SK-N-SH (cell line): Measurements from ENCODE around the gene RPL28. TPM values are rescaled to one million over a fixed set of nuclear protein-coding genes. Genes with fewer than 3 reads are reported as not detected.

Source experiments
- CTCF ChIA-PET: fragments of 300-600, 350-600 bp; formaldehyde crosslinking; extraction: SDS; loops from one replicate; lab custom pipeline; 2021; lab: Yijun Ruan, JAX
- POLR2A ChIA-PET: fragments of 350-600 bp; sonication (Branson Sonifier 250); formaldehyde crosslinking; extraction: SDS; loops from one replicate; lab custom pipeline; 2020; ENCODE audit warnings: antibody characterized with exemption, inconsistent platforms; lab: Yijun Ruan, JAX
- DNase-seq: peaks from one replicate; pipeline ENCODE4 v3.0.0; 2012
- H2AFZ ChIP-seq: fragments of 200-600 bp; sonication (generic); 2 replicates; pipeline ENCODE4 v1.8.1; 2016; ENCODE audit warnings: antibody characterized with exemption, mild to moderate bottlenecking, low read depth
- H3F3A ChIP-seq: fragments of 200-600 bp; sonication (generic); replicated peaks from 2 replicates; pipeline ENCODE3; 2016; ENCODE audit warnings: antibody characterized with exemption, mild to moderate bottlenecking; ENCODE audit not compliant: insufficient read depth
- H3K27ac ChIP-seq, 2 experiments: fragments of 200-500 bp in 1 of 2; fragments of 200-600 bp in 1 of 2; sonication (Bioruptor generic) in 1 of 2; sonication (generic), shearing (Covaris generic) in 1 of 2; 2 replicates each; pipeline versions ENCODE4 v1.5.1 to v1.6.1; 2014 to 2016; ENCODE audit warnings: low read depth in 2 of 2, inconsistent platforms in 1 of 2, low read length in 1 of 2, mild to moderate bottlenecking in 1 of 2, mixed read lengths in 1 of 2
- H3K27me3 ChIP-seq: fragments of 200-600 bp; sonication (generic), shearing (Covaris generic); 2 replicates; pipeline ENCODE4 v1.6.1; 2016; ENCODE audit warnings: mixed run types; ENCODE audit not compliant: insufficient read depth
- H3K36me3 ChIP-seq, 2 experiments: fragments of 200-500 bp in 1 of 2; fragments of 200-600 bp in 1 of 2; sonication (Bioruptor generic) in 1 of 2; sonication (generic) in 1 of 2; replicated peaks in 1 of 2; 2 replicates each; pipeline versions ENCODE3 to v1.5.1; 2014 to 2016; ENCODE audit warnings: low read length in 1 of 2, mild to moderate bottlenecking in 1 of 2; ENCODE audit not compliant: insufficient read depth in 2 of 2, control insufficient read depth in 1 of 2
- H3K4me1 ChIP-seq, 2 experiments: fragments of 200-500 bp in 1 of 2; fragments of 200-600 bp in 1 of 2; sonication (Bioruptor generic) in 1 of 2; sonication (generic), shearing (Covaris generic) in 1 of 2; 2 replicates each; pipeline versions ENCODE4 v1.5.1 to v1.6.1; 2014 to 2016; ENCODE audit warnings: low read depth in 1 of 2, low read length in 1 of 2, mixed run types in 1 of 2; ENCODE audit not compliant: insufficient read depth in 2 of 2, control insufficient read depth in 1 of 2
- H3K4me2 ChIP-seq: fragments of 200-600 bp; sonication (generic), shearing (Covaris generic); 2 replicates; pipeline ENCODE4 v1.6.1; 2017; ENCODE audit warnings: mixed run types
- H3K4me3 ChIP-seq, 2 experiments: fragments of 200-500 bp in 1 of 2; fragments of 200-600 bp in 1 of 2; sonication (Bioruptor generic) in 1 of 2; sonication (generic), shearing (Covaris generic) in 1 of 2; 2 replicates each; pipeline versions ENCODE4 v1.5.1 to v1.8.1; 2014 to 2016; ENCODE audit warnings: low read depth in 2 of 2, inconsistent platforms in 1 of 2, low read length in 1 of 2, mild to moderate bottlenecking in 1 of 2, mixed read lengths in 1 of 2, moderate library complexity in 1 of 2
- H3K79me2 ChIP-seq: fragments of 200-600 bp; sonication (generic); 2 replicates; pipeline ENCODE4 v1.8.1; 2017; ENCODE audit warnings: mild to moderate bottlenecking; ENCODE audit not compliant: insufficient read depth
- H3K9ac ChIP-seq: fragments of 200-600 bp; sonication (generic); 2 replicates; pipeline ENCODE4 v1.6.1; 2017; ENCODE audit warnings: mixed run types
- H3K9me2 ChIP-seq: fragments of 200-600 bp; sonication (generic); 2 replicates; pipeline ENCODE4 v1.6.1; 2017; ENCODE audit warnings: mixed run types
- H3K9me3 ChIP-seq: fragments of 200-600 bp; sonication (generic); 2 replicates; pipeline ENCODE4 v1.6.1; 2017; ENCODE audit warnings: mixed run types, mild to moderate bottlenecking, moderate library complexity
- H4K20me1 ChIP-seq: fragments of 200-600 bp; sonication (generic); 2 replicates; pipeline ENCODE4 v1.6.1; 2017; ENCODE audit warnings: mild to moderate bottlenecking, mixed run types; ENCODE audit not compliant: insufficient read depth
- CHD2 ChIP-seq: fragments of 150-350 bp; IDR thresholded peaks from 2 replicates; pipeline ENCODE4 v1.6.1; 2018; ENCODE audit warnings: low read length; ENCODE audit not compliant: partially characterized antibody
- EP300 ChIP-seq, 2 experiments: IDR thresholded peaks; 2 replicates each; pipeline versions ENCODE4 v1.4.0 to v1.6.1; 2012; ENCODE audit warnings: borderline replicate concordance in 1 of 2, low read depth in 1 of 2, low read length in 1 of 2
- EZH2phosphoT487 ChIP-seq: fragments of 200-600 bp; sonication (generic); IDR thresholded peaks from 2 replicates; pipeline ENCODE4 v1.6.1; 2017; ENCODE audit warnings: low read depth, mixed run types, mild to moderate bottlenecking, antibody characterized with exemption, moderate library complexity, borderline replicate concordance
- FOXJ3 ChIP-seq: sonication (generic); formaldehyde crosslinking; IDR thresholded peaks from 2 replicates; pipeline ENCODE4 v1.5.1; 2020; ENCODE audit warnings: mild to moderate bottlenecking, missing genetic modification reagents
- FOXM1 ChIP-seq: IDR thresholded peaks from 2 replicates; pipeline ENCODE4 v1.4.0; 2012; ENCODE audit warnings: low read depth, mild to moderate bottlenecking
- NFIC ChIP-seq: IDR thresholded peaks from 2 replicates; pipeline ENCODE4 v1.4.0; 2012; ENCODE audit warnings: borderline replicate concordance
- POLR2AphosphoS5 ChIP-seq: IDR thresholded peaks from 2 replicates; pipeline ENCODE4 v1.6.1; 2012; ENCODE audit warnings: low read depth, low read length
- RAD21 ChIP-seq: IDR thresholded peaks from 2 replicates; pipeline ENCODE4 v1.6.1; 2012; ENCODE audit warnings: mild to moderate bottlenecking, low read length
- SIN3A ChIP-seq: IDR thresholded peaks from 2 replicates; pipeline ENCODE4 v1.6.1; 2012; ENCODE audit warnings: low read depth, mild to moderate bottlenecking, low read length, moderate library complexity, borderline replicate concordance
- SMC3 ChIP-seq: IDR thresholded peaks from 2 replicates; pipeline ENCODE4 v1.6.1; 2012; ENCODE audit warnings: low read depth, low read length, improper control_type of control experiment
- TAF1 ChIP-seq: IDR thresholded peaks from 2 replicates; pipeline ENCODE4 v1.6.1; 2012; ENCODE audit warnings: low read depth, mild to moderate bottlenecking, low read length, moderate library complexity, borderline replicate concordance
- USF1 ChIP-seq: IDR thresholded peaks from 2 replicates; pipeline ENCODE4 v1.4.0; 2012; ENCODE audit warnings: low read depth, borderline replicate concordance
- WGBS: methylation state at CpG from one replicate; pipeline ENCODE4 v1.1.6; 2017; ENCODE audit warnings: low lambda C conversion rate; 5-methylcytosine and 5-hydroxymethylcytosine counted together
- polyA plus RNA-seq, 3 experiments: library from polyadenylated mRNA; depleted of rRNA; stranded (reverse); fragments of >200 nt; gene quantifications; 2 replicates each; pipeline ENCODE4 v1.2.3, GENCODE V29; 2012
- TF ChIP-seq, protein P1 (sequence below): IDR thresholded peaks from 2 replicates; pipeline ENCODE4 v1.4.0; 2012; ENCODE audit warnings: low read depth

RPL28 gene
- polyA plus RNA-seq, 1 of the 3 experiments (the other 2 are of a cell fraction) = 2,368 TPM

GRCh38 chr19:55391191-55391670 lies 5.5 kb downstream of the RPL28 start:
- H3K9me3 ChIP-seq = no peaks in the 10 kb centered on the region
- peaks cover 19 to 42% of the 10 kb centered on the region in 2 experiments; a peak in 3 of 4 replicates for H3K4me1 ChIP-seq
- POLR2A ChIA-PET = interaction anchor here (1.6 to 4.5 kb wide), 2 partner anchors 9 to 16 kb away, joined by 8 to 33 read pairs; partner anchors contain the start of gene UBE2S
- 86% methylated on average over 11 of the region's 12 CpGs for WGBS
- no peak overlapping the region for H3K4me2 ChIP-seq
- CTCF ChIA-PET = interaction anchor here (0.9 to 5.3 kb wide), 6 partner anchors 12 to 250 kb away, joined by 3 to 22 read pairs (median 4); no protein-coding TSS in a partner anchor
- no peak overlapping the region for H3K27ac ChIP-seq
- no peak for TF ChIP-seq EP300 (IDR thresholded peaks at IDR 0.05; ENCODE audit: borderline replicate concordance in 1 of 2, low read depth in 1 of 2, low read length in 1 of 2)
- peak; percentile 21 for TF ChIP-seq POLR2AphosphoS5
- H3F3A ChIP-seq = peaks cover 42% of the 10 kb centered on the region
- H3K79me2 ChIP-seq = peaks cover 43% of the 10 kb centered on the region
- H3K4me3 ChIP-seq = no peak overlapping the region
- H3K9ac ChIP-seq = no peak overlapping the region
- H2AFZ ChIP-seq = no peak overlapping the region
- no peaks in the 10 kb centered on the region for H3K27me3 ChIP-seq
- H4K20me1 ChIP-seq = peaks cover 62% of the 10 kb centered on the region
- peaks cover 42 to 43% of the 10 kb centered on the region in 2 experiments for H3K36me3 ChIP-seq
- H3K9me2 ChIP-seq = no peaks in the 10 kb centered on the region
- peak; percentile 33 for DNase-seq

- Histone ChIP-seq H4K20me1 (peaks cover 55% of the 10 kb centered on the region), H3K9me3 (no peaks in the 10 kb centered on the region), H3F3A (peaks cover 42% of the 10 kb centered on the region), H3K9ac (no peak overlapping the region), H3K4me1 (peaks cover 19 to 40% of the 10 kb centered on the region in 2 experiments; a peak in 3 of 4 replicates), H3K27me3 (no peaks in the 10 kb centered on the region), H3K27ac (no peak overlapping the region), H3K36me3 (peaks cover 36 to 41% of the 10 kb centered on the region in 2 experiments), H3K4me3 (no peak overlapping the region), H3K9me2 (no peaks in the 10 kb centered on the region)
- CTCF ChIA-PET = interaction anchor here (0.5 to 1.8 kb wide), 4 partner anchors 11 to 112 kb away, joined by 3 to 5 read pairs (median 3); no protein-coding TSS in a partner anchor
- TF ChIP-seq TAF1 (no peak), CHD2 (no peak), SIN3A (no peak), USF1 (no peak), FOXJ3 (CRISPR knock-in tag) (no peak), RAD21 (no peak), NFIC (no peak), SMC3 (no peak), FOXM1 (no peak), EZH2phosphoT487 (no peak)
- TF ChIP-seq, protein P1, sequence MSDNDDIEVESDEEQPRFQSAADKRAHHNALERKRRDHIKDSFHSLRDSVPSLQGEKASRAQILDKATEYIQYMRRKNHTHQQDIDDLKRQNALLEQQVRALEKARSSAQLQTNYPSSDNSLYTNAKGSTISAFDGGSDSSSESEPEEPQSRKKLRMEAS = no peak
- TF ChIP-seq, all 33 proteins: peak for 0
- WGBS = 86% methylated on average over 17 of the region's 18 CpGs
- POLR2A ChIA-PET = interaction anchor here (1.6 to 4.5 kb wide), 2 partner anchors 8 to 15 kb away, joined by 8 to 33 read pairs; partner anchors contain the start of gene UBE2S
- peak; percentile 25 for DNase-seq
- Histone ChIP-seq H3K4me2 (no peak overlapping the region), H3K79me2 (peaks cover 36% of the 10 kb centered on the region), H2AFZ (no peak overlapping the region)
Observed at GRCh38 chr19:55391702-55392615, 6.2 kb downstream of the RPL28 start.
